GM10847 (cell line): ENCODE data around the gene CDON.

Experiments used
- POLR2A ChIP-seq: IDR thresholded peaks from 2 replicates; pipeline ENCODE4 v1.6.1; 2011; ENCODE audit not compliant: insufficient read length; ENCODE audit errors: extremely low read depth

Gene CDON

GRCh38 chr11:126034933-126035425, 27.7 kb downstream of the CDON start:
- TF ChIP-seq POLR2A: no peak

GRCh38 chr11:126034039-126034932, 28.4 kb downstream of the CDON start:
- no peak for TF ChIP-seq POLR2A

GRCh38 chr11:126032375-126032774, 30.3 kb downstream of the CDON start:
- no peak for TF ChIP-seq POLR2A

DNA sequence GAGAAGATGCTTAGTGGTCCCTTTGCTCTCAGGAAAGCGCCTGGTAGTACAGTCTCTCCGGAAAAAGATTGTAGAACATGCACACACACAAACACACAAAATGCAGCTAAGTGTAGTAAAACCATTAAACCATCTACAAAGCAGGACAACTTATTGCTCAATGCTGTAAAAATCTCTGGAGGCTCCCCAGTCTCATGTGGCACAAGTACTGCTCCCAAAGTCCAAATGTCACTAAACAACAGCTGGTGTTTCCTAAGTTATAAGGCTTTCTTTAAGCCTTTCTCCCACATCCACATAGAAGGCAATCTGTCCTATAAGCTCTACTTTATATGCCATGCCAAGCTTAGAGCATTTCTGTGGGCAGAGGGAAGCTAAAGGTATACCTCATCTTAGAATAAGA, 32.9 kb downstream of the CDON start:
- TF ChIP-seq POLR2A: no peak

GRCh38 chr11:126029237-126029636, 33.4 kb downstream of the CDON start:
- TF ChIP-seq POLR2A: no peak

- no peak for TF ChIP-seq POLR2A
Observed at GRCh38 chr11:126026579-126026978, 36.1 kb downstream of the CDON start.

- TF ChIP-seq POLR2A: no peak
Observed at GRCh38 chr11:126025822-126026221, 36.8 kb downstream of the CDON start.

- no peak for TF ChIP-seq POLR2A
Observed at GRCh38 chr11:126024123-126024522, 38.5 kb downstream of the CDON start.

GRCh38 chr11:126012852-126013251, 49.8 kb downstream of the CDON start:
- no peak for TF ChIP-seq POLR2A

DNA sequence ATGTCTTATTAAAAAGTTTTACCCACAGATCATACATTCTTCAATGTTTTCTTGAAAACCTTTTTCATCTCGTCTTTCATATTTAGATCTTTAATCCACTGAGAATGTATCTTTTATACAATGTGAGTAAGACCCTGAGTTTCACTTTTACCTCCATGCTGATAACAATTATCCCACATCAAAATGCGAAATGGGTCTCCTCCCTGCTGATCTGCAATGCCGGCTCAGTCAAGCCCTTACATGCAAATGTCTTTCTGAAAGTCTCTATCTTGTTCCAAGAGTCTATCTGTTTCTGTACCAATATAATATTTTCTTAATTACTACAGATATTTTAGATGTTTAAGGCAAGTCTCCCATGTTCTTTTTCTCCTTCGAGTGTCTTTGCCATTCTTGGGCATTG, 50.9 kb downstream of the CDON start:
- no peak for TF ChIP-seq POLR2A

DNA sequence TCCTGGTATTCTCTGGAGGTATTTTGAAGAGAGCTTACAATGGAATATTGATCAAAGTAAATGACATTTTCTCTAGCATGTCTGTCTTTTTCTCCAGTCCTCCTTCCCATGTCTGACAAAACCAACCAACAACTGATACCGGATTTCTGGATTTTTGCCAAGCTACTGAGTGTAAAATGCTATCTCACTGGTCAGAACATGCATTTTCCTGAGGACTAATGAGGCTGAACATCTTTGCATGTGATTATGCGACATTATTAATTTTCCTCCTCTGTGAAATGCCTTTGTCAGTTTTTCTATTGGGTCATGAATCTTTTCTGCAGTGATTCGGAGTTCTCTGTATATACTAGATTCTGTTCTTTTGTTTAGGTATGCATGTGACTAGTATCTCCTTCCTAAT, 51.4 kb downstream of the CDON start:
- TF ChIP-seq POLR2A: no peak

DNA sequence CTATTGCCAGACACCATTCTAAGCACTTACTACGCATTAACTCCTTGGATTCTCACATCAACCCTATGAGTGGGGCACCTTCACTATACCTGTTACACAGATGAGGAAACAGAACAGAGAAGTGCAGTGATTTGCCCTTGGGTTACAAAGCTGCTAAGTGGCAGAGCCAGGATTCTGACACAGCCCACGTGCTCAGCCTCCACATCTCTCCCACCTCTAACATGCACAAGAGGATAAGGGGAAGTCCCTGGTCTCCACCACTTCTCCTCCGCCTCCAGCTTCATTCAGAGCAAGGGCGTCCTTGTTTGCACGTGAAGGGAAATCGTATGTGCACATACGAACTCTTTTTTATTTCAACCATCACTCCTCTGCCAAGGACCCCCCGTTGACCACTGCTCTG, 53.7 kb downstream of the CDON start:
- no peak for TF ChIP-seq POLR2A

DNA sequence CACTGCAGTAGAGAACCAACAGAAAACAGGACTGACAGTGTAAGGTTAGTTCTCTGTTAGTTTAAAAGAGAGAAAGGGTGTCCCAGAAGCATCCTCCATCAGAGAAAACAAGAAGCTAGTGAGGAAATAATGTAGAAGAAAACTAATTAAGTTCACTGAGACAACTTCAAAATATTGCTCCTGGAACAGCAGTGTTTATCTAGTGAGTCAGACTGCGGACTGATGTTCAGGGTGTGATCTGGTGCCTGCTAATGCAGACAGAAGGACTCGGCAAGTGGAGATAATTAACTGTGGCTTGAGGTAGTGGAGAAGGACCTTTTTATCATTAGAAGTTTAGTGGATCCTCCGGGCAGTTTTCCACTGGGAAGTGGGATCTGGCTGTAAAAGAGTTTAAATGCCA, 55.4 kb downstream of the CDON start:
- TF ChIP-seq POLR2A: no peak

- TF ChIP-seq POLR2A: no peak
Observed at GRCh38 chr11:126006068-126006467, 56.6 kb downstream of the CDON start.

- no peak for TF ChIP-seq POLR2A
Observed at GRCh38 chr11:126002181-126002580, 60.5 kb downstream of the CDON start.

DNA sequence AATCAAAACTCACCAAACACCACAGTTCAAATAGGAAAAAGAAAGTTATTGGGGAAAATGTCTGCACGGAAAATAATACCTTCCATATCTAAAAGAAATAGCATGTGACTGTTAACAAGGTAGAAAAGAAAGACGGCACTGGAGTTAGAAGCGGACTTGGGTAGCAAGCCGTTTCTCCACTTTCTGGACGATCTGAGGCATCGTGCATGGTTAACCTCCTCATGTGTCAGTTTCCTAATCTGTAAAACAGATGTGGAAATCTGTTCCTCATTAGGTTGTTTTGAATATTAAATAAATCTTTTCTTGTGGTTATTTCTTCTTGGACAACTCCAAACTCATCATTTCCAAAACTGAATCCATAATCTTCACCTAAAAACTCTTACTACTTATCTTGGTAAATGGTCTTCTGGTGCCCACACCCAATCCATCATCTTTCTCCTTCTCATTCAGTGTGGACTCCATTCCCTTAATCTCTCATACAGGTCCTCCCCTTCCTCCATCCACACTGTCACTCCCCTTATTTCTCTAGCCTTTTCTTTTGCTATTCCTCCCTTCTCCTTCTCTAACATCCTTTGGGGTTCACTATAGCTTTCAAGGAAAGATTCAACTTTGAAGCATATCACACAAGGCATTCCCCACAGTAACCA, 63.3 kb downstream of the CDON start:
- no peak for TF ChIP-seq POLR2A
